Measurements from ENCODE around the gene EFHC1. TPM values are rescaled to one million over a fixed set of nuclear protein-coding genes. Genes with fewer than 3 reads are reported as not detected.
"Not testable (repeated sequence)": the region's sequence is repeated elsewhere in the genome, so short reads cannot be mapped to it uniquely, and the experiment has no call there.

EFHC1 gene
- 10 to 100 TPM; 15.5 to 74.2 (median 32.0) TPM for total RNA-seq

GRCh38 chr6:52419809-52420667 is at the start of gene EFHC1:
Gene EFHC1, plus strand, starts transcription at chr6:52420342. Its CDS starts 69 bp downstream, at chr6:52420411.
- peak within 1 kb of the TSS; percentile 43 to 69 (median 58) for H3K4me3 ChIP-seq
- H3K27ac ChIP-seq, result peak within 1 kb of the TSS; percentile 76 to 90
- peaks cover 8 to 12% of the 10 kb centered on the region in 2 donors for H3K4me1 ChIP-seq (replicated peaks in 1 of 2)
- WGBS, 10 experiments, result 0 to 17% (median 1%) methylated on average over 3 to 19 of the region's 57 CpGs
- ATAC-seq (replicated peaks in 6 of 8), result peak; percentile 75 to 94 (median 93)
- in situ Hi-C loops (cut with MboI; ENCODE audit: low pct_unique_long_range_greater_than_20kb in 2 of 9, low sequenced_read_pairs in 9 of 9, unreplicated experiment in 9 of 9), result loop anchor here (5.0 to 25.0 kb wide), 7 partner anchors 133 to 245 kb away; partner anchors contain the start of genes MCM3 (in 1 of the 9), TMEM14A (in 1 of the 9) and TRAM2 (in 1 of the 9)

GRCh38 chr6:52371656-52372191 is 48.4 kb upstream of the EFHC1 start:
- Histone ChIP-seq H3K4me3 (no peak overlapping the region), H3K4me1 (replicated peaks in 1 of 2) (no peaks in the 10 kb centered on the region), H3K27ac (no peak overlapping the region)
- in situ Hi-C loops (cut with MboI; ENCODE audit: low pct_unique_long_range_greater_than_20kb in 2 of 9, low sequenced_read_pairs in 9 of 9, unreplicated experiment in 9 of 9), result no loop called here
- 0 to 88% (median 33%) methylated on average over 1 to 2 of the region's 2 CpGs; no CpG with 5 or more reads in 3 of the 10 experiments for WGBS, 10 experiments
- peak in 1 of 8 experiments; percentile 71 for ATAC-seq (replicated peaks in 6 of 8)

- no peaks in the 10 kb centered on the region for H3K4me1 ChIP-seq (replicated peaks in 1 of 2)
- H3K4me3 ChIP-seq, result no peak overlapping the region
- no peak for ATAC-seq (replicated peaks in 6 of 8)
- in situ Hi-C loops (cut with MboI; ENCODE audit: low pct_unique_long_range_greater_than_20kb in 2 of 9, low sequenced_read_pairs in 9 of 9, unreplicated experiment in 9 of 9), result no loop called here
- WGBS, 10 experiments, result 40 to 100% (median 80%) methylated on average over 1 to 5 of the region's 5 CpGs
- H3K27ac ChIP-seq, result no peak overlapping the region
These were observed 46.9 kb upstream of the EFHC1 start for GRCh38 chr6:52373151-52373690.

- Histone ChIP-seq H3K4me1 (replicated peaks in 1 of 2) (no peaks in the 10 kb centered on the region), H3K4me3 (no peak overlapping the region), H3K27ac (no peak overlapping the region)
- no peak for ATAC-seq (replicated peaks in 6 of 8)
- WGBS, 10 experiments, result 58 to 100% (median 94%) methylated on average over 1 to 4 of the region's 4 CpGs; no CpG with 5 or more reads in 1 of the 10 experiments
- in situ Hi-C loops (cut with MboI; ENCODE audit: low pct_unique_long_range_greater_than_20kb in 2 of 9, low sequenced_read_pairs in 9 of 9, unreplicated experiment in 9 of 9), result no loop called here
These were observed 45.9 kb upstream of the EFHC1 start for GRCh38 chr6:52374247-52374646.

GRCh38 chr6:52375780-52376556 is 44.2 kb upstream of the EFHC1 start:
- Histone ChIP-seq H3K27ac (no peak overlapping the region), H3K4me1 (replicated peaks in 1 of 2) (no peaks in the 10 kb centered on the region), H3K4me3 (no peak overlapping the region)
- in situ Hi-C loops (cut with MboI; ENCODE audit: low pct_unique_long_range_greater_than_20kb in 2 of 9, low sequenced_read_pairs in 9 of 9, unreplicated experiment in 9 of 9), result loop anchor here in 1 of 9 experiments (25.0 kb wide), 1 partner anchor 89 kb away; the partner anchor contains the start of gene MCM3
- ATAC-seq (replicated peaks in 6 of 8), result no peak
- WGBS, 10 experiments, result 44 to 100% (median 100%) methylated on average over 1 to 2 of the region's 2 CpGs; no CpG with 5 or more reads in 1 of the 10 experiments

- Histone ChIP-seq H3K4me3 (no peak overlapping the region), H3K27ac (no peak overlapping the region), H3K4me1 (replicated peaks in 1 of 2) (no peaks in the 10 kb centered on the region)
- 66 to 94% (median 89%) methylated on average over 1 to 3 of the region's 3 CpGs for WGBS, 10 experiments
- in situ Hi-C loops (cut with MboI; ENCODE audit: low pct_unique_long_range_greater_than_20kb in 2 of 9, low sequenced_read_pairs in 9 of 9, unreplicated experiment in 9 of 9), result loop anchor here in 1 of 9 experiments (25.0 kb wide), 1 partner anchor 89 kb away; the partner anchor contains the start of gene MCM3
- no peak for ATAC-seq (replicated peaks in 6 of 8)
These were observed 43.4 kb upstream of the EFHC1 start for GRCh38 chr6:52376763-52377162.

GRCh38 chr6:52377538-52378221 is 42.5 kb upstream of the EFHC1 start:
- 57 to 100% (median 83%) methylated on average over 1 to 3 of the region's 3 CpGs for WGBS, 10 experiments
- ATAC-seq (replicated peaks in 6 of 8), result no peak
- Histone ChIP-seq H3K4me3 (no peak overlapping the region), H3K27ac (no peak overlapping the region), H3K4me1 (replicated peaks in 1 of 2) (no peaks in the 10 kb centered on the region)
- in situ Hi-C loops (cut with MboI; ENCODE audit: low pct_unique_long_range_greater_than_20kb in 2 of 9, low sequenced_read_pairs in 9 of 9, unreplicated experiment in 9 of 9), result loop anchor here in 1 of 9 experiments (25.0 kb wide), 1 partner anchor 90 kb away; the partner anchor contains the start of gene MCM3

GRCh38 chr6:52381249-52381648 is 38.9 kb upstream of the EFHC1 start:
- WGBS, 10 experiments, result 17 to 100% (median 94%) methylated on average over 1 to 4 of the region's 4 CpGs; no CpG with 5 or more reads in 1 of the 10 experiments
- no peak overlapping the region for H3K4me3 ChIP-seq
- H3K4me1 ChIP-seq (replicated peaks in 1 of 2), result no peaks in the 10 kb centered on the region
- ATAC-seq (replicated peaks in 6 of 8), result no peak
- in situ Hi-C loops (cut with MboI; ENCODE audit: low pct_unique_long_range_greater_than_20kb in 2 of 9, low sequenced_read_pairs in 9 of 9, unreplicated experiment in 9 of 9), result loop anchor here in 1 of 9 experiments (25.0 kb wide), 1 partner anchor 94 kb away; the partner anchor contains the start of gene MCM3
- no peak overlapping the region for H3K27ac ChIP-seq

- H3K4me3 ChIP-seq, result no peak overlapping the region
- WGBS, 10 experiments, result 75 to 100% (median 89%) methylated on average over 1 to 2 of the region's 2 CpGs; no CpG with 5 or more reads in 1 of the 10 experiments
- H3K4me1 ChIP-seq (replicated peaks in 1 of 2), result peaks cover 0 to 5% of the 10 kb centered on the region in 2 donors
- H3K27ac ChIP-seq, result no peak overlapping the region
- ATAC-seq (replicated peaks in 6 of 8), result no peak
- in situ Hi-C loops (cut with MboI; ENCODE audit: low pct_unique_long_range_greater_than_20kb in 2 of 9, low sequenced_read_pairs in 9 of 9, unreplicated experiment in 9 of 9), result loop anchor here in 1 of 9 experiments (25.0 kb wide), 1 partner anchor 97 kb away; the partner anchor contains the start of gene MCM3
These were observed 35.9 kb upstream of the EFHC1 start for GRCh38 chr6:52384145-52384766.

- peaks cover 0 to 11% of the 10 kb centered on the region in 2 donors for H3K4me1 ChIP-seq (replicated peaks in 1 of 2)
- ATAC-seq (replicated peaks in 6 of 8), result no peak
- WGBS, 10 experiments, result 83 to 100% (median 88%) methylated on average over 1 to 4 of the region's 4 CpGs; no CpG with 5 or more reads in 2 of the 10 experiments
- no peak overlapping the region for H3K27ac ChIP-seq
- in situ Hi-C loops (cut with MboI; ENCODE audit: low pct_unique_long_range_greater_than_20kb in 2 of 9, low sequenced_read_pairs in 9 of 9, unreplicated experiment in 9 of 9), result loop anchor here in 1 of 9 experiments (25.0 kb wide), 1 partner anchor 98 kb away; the partner anchor contains the start of gene MCM3
- no peak overlapping the region for H3K4me3 ChIP-seq
These were observed 35.1 kb upstream of the EFHC1 start for GRCh38 chr6:52385074-52385473.

GRCh38 chr6:52388119-52388518 is 32.0 kb upstream of the EFHC1 start:
- not testable (repeated sequence) for ATAC-seq (replicated peaks in 6 of 8); H3K4me3 ChIP-seq; H3K27ac ChIP-seq
- H3K4me1 ChIP-seq (replicated peaks in 1 of 2), result peaks cover 2 to 11% of the 10 kb centered on the region in 2 donors
- WGBS, 10 experiments, result 40 to 100% (median 88%) methylated on average over 1 to 4 of the region's 4 CpGs; no CpG with 5 or more reads in 2 of the 10 experiments
- in situ Hi-C loops (cut with MboI; ENCODE audit: low pct_unique_long_range_greater_than_20kb in 2 of 9, low sequenced_read_pairs in 9 of 9, unreplicated experiment in 9 of 9), result loop anchor here in 1 of 9 experiments (25.0 kb wide), 1 partner anchor 101 kb away; the partner anchor contains the start of gene MCM3

All from motor neuron (in vitro differentiated cells).